NOMO-1 treated with DMSO at 0.1 percent for 48 hours (cell line): Measurements from ENCODE around the gene NAXD.
A peak's percentile ranks its signal among the peaks of the same experiment; 100 is the strongest.

Source experiments
- DNase-seq: peaks from one replicate; lab custom pipeline; 2025; ENCODE audit not compliant: unreplicated experiment; lab: John Stamatoyannopoulos, UW

The NAXD gene

DNA sequence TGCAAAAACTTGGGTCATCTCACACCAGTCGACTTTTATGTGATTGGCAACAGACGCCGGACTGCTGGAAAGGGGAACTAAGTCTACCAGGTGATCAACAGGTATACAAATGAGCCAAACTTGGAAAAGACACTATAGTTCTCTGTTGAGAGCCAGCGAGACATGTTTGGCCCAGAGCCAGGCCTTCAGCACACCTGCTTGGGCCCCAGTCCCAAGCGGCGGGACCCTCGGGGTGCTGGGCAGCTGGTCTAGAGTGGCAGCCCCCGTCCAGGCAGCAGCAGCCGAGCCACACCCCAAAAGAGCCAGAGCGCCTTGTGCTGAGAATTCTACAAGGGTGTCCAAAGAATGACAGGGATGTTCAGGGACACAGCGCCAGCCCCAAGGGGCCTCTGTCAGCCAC, 28.0 kb downstream of the NAXD start:
- DNase-seq, result no peak

DNA sequence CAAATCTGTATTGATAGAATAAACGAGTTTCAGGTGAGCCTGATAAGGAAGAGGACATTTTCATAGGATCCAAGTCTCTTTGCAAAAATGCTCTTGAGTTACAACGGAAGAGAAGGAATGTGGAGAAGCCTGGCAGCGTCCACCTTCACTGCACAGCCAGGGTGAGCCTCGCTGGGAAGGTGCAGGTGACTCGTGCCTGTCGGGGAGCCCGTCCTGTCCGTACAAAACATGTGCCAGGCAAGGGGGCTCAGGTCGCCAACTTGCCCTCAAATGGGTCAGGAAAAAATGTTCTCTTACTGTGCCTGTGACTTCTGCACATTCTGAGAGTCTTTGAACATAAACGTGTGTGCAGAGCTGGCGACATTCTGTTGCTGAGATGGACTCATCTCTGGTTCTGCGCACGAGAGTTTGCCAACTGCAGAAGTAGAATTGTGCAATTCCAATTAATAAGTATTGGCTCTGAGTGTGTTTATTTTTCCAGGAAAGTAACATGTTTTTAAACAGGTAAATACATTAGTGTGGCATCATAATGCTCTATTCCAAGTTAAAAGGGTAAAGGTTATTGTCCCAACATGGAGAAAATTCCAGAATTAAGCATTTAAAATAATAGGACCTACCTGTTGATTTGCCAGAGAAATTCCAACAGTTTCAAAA, 28.6 kb downstream of the NAXD start:
- DNase-seq, result no peak

DNA sequence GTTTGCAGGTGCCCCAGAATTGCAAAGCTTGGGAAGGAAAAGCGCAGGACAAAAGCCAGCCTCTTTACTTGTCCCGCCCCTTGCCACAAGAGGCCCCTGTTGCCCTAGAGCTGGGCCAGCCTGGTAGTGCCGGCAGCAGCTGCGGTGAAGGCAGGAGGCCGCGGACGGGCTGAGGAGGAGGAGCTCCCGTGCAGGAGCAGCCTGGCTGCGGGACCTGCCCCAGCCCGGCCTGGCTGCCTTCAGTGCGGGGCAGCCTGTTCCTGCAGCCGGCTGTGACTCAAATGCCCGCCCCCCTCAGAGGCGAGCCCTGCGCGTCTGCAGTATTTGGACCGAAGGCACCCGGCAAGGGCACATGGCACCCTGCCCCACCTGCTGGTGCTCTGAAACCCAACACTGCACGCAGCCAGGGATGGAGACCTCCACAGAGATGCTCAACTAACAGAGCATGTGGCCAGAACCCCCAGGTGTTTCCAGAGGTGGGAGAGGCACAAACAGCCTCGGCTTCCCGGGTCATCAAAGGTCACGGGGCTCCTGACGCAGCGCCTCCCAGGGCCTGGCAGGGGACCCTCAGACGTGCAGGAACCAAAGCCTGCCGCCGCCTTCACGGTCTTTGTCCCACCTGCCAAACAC, 29.7 kb downstream of the NAXD start:
- DNase-seq, result peak; percentile 22

DNA sequence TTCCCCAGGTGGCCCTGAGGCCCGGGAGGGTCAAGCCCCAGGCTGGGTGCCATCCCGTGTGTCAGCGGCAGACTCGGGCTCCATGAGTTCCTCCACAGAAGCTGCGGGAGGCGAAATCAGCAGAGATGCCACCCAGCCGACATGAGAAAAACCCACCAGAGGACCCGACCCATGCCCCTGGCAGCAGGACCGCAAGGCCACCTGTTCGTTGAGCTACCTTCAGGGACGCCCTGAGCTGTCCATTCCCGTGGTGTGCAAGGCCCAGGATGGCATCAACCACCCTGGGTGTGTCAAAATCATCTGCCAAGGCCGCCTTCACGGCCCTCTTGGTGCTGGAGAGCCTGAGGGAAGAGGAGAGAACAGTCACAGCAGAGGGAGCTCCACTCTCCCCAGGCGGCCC, 30.4 kb downstream of the NAXD start:
- no peak for DNase-seq

DNA sequence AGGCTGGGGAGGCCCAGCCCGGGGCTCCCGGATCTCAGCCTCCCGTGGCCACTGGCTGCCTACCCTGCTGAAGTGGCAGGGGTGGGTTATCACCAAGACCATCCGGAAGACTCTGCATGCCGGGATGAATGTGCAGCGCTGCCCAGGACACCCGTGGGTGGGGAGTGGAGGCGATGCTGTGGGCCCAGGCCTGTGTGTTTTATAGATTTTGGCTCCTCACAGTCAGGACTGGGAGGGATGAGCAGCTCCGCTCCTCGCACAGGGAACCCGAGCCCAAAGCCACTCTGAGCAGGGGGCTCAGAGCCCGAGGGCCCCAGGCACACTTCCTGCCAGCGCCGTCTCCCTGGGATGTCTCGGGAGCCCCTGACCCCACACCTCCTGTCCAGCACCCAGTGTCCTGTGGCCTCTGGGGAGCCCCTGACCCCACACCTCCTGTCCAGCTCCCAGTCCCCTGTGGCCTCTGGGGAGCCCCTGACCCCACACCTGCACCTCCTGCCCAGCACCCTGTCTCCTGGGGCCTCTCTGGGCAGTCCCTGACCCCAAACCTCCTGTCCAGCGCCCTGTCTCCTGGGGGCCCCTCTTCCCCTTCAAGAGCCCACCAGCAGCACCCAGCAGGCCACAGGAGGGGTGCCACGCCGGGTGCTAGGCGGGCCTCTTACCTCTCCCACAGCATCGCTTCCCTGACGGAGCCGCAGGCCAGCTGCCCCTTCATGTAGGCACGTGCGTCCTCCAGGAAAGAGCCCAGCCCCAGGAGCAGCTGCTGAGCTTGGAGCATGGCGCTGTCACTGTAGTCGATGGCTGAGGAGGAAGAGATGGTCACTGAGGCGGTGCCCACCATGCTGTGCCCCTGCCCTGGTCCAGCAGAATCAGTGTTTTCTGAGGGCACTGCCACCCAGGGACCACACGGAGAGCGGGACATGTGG, 31.4 kb downstream of the NAXD start:
- DNase-seq, result no peak

DNA sequence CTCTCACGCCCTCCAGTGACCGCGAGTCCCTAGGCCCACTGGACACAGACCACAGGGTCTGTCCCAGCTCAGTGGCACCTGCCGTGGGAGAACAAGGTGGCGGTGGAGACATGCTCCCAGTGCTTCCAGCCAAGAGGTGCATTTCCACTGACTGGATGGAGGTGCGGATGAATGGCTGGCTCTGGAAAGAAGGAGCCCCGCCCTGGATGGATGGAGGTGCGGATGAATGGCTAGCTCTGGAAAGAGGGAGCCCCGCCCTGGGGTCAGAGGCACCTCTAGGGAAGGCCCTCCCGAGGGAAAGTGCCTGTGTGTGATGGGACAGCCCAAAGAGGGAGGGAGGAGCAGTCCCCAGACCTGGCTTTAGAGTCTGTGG, 32.0 kb downstream of the NAXD start:
- no peak for DNase-seq

DNA sequence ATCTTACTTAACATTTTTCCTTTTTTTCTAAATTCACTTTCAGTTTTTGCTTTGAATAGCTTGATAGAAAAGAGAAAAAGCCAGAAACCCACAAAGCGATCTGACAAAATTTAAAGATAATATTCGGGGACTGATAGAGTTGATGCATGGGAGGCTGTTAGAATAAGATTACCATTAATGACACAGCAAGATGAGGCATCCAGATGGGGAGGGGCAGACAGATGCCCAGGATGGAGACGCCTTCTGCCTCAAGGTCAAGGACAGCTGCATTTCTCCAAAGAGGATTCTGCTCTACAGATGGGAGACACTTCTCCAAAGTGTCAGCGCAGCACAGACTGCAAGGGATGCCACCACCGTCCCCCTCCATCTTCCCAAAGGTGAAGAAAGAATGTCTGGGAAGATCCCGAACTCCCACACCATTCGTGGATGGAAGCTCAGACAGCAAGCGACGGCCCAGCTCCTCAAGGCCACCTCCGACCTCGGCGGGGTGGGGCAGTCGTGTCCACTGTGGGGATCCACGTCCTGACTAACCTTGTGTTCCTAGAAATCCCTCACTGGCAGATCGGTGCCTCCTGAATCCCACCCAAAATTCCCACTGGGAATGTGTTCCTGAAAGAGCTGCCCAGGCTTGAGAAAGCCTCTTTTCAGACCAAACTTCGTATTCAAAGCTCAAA, 32.9 kb downstream of the NAXD start:
- DNase-seq, result no peak

DNA sequence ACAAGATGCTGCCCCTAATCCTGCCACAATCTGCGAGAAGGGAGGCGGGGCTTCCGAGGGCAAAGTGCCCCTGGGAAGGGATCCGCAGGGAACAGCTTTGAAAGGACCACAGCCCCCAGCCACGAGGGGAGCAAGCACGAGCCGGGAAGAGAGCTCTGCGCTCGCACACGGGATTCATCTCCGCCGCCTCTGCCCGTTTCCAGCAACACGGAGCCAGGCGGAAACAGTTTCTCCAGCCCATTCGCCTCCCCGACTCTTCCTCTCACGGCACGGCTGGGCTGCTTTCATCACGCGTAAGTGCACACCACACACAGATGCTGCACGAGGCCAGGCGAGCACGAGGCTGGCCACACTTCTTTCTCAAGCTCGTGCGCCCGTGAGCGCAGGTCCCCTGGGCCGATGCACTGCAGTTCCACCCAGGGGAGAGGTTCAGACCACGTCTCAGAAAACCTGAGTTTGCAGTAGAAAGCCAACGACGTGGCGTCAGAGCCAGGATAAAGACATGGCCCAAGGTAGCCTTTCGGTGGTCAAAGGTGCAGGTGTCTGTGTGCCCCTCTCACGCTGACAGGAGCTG, 33.6 kb downstream of the NAXD start:
- no peak for DNase-seq

DNA sequence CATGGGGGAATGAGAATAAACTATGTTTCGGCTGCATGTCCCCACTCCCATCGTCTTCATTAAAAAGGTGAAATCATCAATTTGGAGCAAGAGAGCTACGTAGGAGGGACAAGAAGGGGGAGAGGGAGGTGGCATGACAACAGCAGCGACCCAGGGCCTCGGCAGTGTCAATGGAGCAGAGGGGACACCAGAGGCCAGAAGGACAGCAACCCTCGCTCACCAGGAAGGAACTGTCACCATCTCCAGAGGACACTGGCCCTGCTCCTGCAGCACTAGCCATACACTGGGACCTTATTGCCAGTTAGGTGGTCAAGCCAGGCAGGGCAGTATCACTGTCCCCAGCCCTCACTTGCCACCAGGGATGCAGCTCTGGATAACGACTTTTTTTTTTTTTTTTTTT, 34.2 kb downstream of the NAXD start:
- no peak for DNase-seq

DNA sequence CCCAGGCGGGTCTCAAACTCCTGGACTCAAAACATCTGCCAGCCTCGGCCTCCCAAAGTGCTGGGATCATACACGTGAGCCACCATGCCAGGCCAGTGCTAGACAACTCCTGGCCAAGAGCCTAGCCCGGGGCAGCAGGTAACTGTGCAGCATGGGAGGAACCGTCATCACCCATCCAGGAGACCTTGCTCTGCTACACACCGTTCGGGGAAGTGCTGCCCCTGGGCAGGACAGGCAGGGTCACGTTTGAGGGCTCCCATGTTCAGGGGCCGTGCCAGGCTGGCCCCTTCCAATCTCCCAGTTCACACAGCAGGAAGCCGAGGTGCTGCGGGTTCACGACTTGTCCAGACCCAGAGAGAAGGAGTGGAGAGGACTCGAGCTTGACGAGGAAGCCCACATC, 35.1 kb downstream of the NAXD start:
- DNase-seq, result no peak

DNA sequence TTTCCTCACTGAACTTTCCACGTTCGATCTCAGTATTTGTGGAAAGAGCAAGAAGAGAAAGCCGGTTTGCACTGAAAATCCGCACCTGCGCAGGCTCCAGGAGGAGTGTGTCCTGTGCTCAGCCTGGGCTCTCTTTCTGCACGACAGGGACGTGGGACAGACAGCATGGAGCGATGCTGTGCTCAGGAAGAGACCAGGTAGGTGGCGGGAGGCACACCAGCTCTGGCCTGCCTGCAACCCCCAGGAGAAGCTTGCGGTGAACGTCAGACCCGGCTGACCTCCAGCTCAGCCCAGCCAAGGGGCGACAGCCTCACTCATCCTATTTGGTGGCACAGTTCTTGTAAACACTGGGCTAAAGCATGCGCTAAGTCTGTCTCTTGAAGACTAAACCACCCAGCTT, 35.9 kb downstream of the NAXD start:
- DNase-seq, result no peak

DNA sequence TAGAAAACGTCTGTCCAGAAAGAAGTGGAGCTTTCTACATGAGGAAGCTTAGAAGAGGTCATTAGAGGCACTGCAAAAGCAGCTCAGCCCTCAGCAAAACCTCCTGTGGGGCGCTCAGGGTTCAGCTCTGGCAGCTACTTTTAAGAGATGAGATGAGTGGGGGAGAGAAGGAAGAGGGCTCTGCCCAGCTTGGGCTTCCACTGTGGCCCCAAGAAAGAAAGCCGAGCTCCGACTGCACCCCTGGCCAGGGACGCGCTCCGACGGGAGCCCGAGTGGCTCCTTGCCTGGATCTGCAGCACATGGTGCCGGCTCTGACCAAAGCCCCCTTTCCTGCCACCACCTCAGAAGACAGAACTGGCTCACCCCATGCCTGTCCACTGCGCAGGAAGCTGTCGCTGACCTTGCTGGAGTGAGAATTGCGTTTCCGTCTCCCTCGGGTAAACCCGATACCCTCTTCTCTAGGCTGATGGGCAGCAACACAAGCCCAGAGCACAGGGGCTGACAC, 36.4 kb downstream of the NAXD start:
- no peak for DNase-seq

DNA sequence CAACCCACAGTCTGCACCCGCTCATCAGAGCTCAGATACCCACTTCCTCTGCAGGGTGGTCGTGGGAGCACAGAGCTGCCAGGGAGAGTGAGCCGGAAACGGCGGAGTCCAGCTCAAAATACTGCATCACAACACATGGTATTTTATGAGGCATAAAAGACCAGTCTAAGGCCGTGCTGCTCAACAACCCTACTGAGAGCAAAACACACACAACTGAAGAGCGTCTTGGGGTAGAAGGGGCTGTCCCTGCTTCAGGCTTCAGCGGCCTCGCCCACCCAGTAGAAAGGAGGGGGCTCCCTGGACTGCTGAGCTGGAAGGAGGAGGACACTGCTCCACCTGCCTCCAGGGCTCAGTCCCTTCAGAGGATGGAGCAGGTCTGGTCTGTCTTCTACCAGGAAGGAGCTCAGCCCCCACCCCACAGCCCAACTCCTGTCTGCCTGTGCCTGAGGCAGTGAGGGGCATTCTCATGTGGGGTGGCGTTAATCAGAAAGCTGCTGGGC, 36.9 kb downstream of the NAXD start:
- no peak for DNase-seq

DNA sequence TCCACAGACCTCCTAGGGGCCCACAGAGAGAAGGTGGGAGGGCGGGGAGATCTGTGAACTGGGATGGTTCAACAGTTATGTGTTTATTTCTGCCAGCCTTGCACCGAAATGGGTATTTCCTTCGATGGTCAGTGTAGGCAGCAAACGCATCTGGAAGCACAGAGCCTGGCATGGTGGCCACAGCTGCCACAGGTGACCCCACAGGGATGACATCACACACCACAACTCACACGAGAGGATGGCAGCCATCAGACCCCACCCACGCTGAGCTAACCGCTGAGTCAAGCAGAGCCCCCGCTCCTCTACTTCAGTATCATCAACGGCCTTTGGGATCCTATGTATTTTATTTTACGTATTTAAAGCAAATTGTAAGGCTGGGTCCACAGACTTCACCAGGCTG, 37.4 kb downstream of the NAXD start:
- no peak for DNase-seq

DNA sequence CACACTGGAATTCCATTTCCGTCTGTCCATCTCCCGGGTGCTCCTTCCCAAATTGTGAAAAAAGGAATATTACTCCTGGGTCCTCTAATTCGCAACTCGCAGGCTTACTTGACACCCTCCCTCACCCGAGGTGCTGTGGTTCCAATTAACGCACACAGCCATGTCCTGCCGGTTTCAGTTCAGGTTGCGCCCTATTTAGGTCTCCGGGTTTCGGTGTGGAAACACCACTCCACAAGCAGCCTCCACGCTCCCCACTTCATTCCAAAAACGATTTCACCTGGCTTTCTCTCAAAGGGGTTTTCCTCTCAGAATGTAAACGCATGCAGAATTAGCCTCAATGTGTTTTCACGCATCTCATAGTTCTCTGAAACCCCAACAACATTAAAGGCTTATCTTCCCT, 37.9 kb downstream of the NAXD start:
- DNase-seq, result no peak

DNA sequence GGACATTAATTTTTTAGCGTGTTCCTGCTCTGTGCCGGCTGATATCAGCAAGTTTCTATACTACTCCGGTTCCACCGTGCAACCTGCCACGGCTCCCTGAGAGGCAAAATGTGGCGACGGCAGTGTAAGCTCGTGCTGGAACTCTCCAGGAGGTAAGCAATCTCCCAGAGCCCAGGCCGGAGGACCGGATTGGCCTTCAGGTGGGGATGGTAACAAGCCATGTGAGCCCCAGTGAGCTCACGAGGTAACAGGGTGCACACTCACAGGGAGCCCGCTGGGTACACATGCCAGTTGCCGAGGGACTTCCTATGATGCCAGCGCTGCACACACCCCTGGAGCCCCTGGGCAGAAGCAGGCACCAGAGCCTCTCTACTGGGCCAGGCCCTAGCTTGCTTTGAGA, 38.5 kb downstream of the NAXD start:
- no peak for DNase-seq

DNA sequence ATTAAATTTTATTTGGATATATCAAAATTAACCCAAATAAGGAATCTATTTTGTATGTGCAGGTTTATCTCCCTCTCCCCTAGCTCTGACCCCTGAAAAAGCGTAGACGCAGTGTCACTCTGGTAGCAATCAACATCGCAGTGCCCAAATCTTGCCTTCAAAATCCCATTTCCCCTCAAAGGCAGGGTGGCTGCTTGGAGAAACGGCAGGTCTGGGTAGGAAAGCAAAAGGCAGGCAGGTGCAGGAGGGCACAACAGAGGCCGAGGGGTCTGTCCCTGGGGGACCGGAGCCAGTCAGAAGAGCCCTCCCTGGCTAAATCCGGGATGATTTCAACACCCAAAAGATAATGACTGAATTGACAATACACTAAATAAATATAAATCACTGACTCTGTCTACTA, 41.9 kb downstream of the NAXD start:
- DNase-seq, result no peak

DNA sequence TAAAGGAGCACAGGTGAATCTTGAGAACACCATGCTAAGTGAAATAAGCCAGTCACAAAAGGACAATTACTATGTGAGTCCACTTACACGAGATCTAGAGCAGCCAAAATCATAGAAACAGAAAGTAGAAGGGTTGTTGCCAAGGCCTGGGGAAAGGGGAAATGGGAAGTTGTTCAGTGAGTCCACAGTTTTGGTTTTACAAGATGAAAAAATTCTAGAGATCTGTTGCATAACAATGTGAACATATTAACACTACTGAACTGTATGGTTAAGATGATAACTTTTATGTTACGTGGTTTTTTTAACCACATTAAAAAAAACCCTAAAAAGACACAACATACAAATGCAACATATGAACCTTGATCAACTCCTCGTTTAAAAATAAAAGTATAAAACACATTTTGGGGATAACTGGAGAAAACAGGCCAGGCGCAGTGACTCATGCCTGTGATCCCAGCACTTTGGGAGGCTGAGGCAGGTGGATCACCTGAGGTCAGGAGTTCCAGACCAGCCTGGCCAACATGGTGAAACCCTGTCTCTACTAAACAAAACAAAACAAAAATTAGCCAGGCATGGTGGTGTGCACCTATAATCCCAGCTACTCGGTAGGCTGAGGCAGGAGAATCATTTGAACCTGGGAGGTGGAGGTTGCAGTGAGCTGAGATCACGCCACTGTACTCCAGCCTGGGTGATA, 43.0 kb downstream of the NAXD start:
- DNase-seq, result peak; percentile 96

DNA sequence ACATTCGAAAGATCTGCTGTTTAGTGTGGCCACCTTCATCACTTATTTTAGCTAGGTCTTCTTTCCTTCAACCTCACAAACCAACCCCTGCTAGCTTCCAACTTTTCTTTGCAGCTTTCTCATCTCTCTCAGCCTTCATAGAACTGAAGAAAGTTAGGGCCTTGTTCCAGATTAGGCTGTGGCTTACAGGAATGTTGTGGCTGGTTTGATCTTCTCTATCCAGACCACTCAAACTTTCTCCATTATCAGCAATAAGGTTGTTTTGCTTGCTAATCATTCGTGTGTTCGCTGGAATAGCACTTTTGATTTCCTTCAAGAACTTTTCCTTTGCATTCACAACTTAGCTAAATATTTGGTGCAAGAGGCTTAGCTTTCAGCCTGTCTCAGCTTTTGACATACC, 45.9 kb downstream of the NAXD start:
- DNase-seq, result no peak

DNA sequence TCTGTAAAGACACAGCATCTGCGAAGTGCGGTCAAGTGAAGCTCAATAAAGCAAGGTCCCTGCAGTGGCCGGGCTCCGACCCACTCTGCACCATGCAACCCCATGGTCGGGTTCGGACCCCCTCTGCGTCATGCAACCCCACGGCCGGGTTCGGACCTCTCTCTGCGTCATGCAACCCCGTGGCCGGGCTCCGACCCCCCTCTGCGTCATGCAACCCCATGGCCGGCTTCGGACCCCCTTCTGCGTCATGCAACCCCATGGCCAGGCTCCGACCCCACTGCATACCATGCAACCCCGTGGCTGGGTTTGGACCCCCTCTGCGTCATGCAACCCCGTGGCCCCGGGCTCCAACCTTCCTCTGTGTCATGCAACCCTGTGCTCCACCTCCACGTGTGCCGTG, 46.7 kb downstream of the NAXD start:
- no peak for DNase-seq
